Epithelial cell of proximal tubule (primary cell): ENCODE measurements around the gene HPCAL1. TPM values are rescaled to one million over a fixed set of nuclear protein-coding genes. Genes with fewer than 3 reads are reported as not detected.

Experiments used
- DNase-seq: peaks from one replicate; pipeline ENCODE4 v3.0.0-alpha.2; 2011; ENCODE audit warnings: low read depth
- H3K4me3 ChIP-seq: 2 replicates; pipeline ENCODE4 v1.5.1; 2011; ENCODE audit warnings: low read depth, mild to moderate bottlenecking, low read length
- total RNA-seq: library from RNA; depleted of rRNA; stranded (reverse); fragments of >200 nt; gene quantifications from 2 replicates; pipeline ENCODE4 v1.2.3, GENCODE V29; 2015
- TF ChIP-seq, protein P1 (sequence below): conservative IDR thresholded peaks from 2 replicates; pipeline ENCODE4 v1.5.1; 2012; ENCODE audit warnings: low read depth, mild to moderate bottlenecking, low read length

HPCAL1 gene
- total RNA-seq, 1 donor from 2014 or later: 72.3 TPM

DNA sequence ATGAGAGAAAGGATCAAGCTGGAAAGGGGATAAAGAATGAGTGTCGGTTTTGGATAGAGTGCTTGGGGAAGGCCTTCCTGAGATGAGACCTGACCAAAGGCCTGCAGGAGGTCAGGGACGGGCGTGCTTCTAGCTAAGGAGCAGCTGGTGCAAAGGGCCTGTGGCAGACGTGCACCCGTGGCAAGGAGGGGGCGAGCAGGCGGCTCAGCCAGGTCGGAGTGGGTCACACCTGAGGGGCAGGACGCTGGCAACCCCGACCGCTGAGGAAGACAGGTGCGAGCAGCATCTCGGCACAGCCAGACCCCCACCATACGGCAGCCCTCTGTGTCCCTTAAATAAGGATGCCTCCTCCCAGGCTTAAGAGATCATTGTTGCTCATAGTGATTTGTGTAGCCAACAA, 97.3 kb downstream of the HPCAL1 start:
- TF ChIP-seq, protein P1, sequence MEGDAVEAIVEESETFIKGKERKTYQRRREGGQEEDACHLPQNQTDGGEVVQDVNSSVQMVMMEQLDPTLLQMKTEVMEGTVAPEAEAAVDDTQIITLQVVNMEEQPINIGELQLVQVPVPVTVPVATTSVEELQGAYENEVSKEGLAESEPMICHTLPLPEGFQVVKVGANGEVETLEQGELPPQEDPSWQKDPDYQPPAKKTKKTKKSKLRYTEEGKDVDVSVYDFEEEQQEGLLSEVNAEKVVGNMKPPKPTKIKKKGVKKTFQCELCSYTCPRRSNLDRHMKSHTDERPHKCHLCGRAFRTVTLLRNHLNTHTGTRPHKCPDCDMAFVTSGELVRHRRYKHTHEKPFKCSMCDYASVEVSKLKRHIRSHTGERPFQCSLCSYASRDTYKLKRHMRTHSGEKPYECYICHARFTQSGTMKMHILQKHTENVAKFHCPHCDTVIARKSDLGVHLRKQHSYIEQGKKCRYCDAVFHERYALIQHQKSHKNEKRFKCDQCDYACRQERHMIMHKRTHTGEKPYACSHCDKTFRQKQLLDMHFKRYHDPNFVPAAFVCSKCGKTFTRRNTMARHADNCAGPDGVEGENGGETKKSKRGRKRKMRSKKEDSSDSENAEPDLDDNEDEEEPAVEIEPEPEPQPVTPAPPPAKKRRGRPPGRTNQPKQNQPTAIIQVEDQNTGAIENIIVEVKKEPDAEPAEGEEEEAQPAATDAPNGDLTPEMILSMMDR: no peak
- no peak overlapping the region for H3K4me3 ChIP-seq
- no peak for DNase-seq

DNA sequence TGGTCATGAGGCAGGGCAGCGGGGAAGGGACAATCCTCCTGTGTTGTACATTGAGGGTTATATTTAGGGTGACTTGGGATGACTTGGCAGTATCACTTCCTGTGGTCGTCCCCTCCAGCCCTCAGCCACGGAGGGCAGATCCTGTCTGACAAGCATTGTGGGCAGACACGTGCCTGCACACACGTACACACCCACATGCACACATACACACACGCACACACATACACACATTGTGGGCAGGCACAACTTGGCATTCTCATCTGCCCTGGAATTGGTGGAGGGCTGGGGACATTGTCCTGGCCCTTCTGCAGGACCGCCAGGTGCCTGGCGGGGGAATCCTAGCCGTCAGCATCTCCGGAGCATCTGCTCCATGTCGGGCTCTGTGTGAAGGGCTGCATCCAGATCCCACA, 97.9 kb downstream of the HPCAL1 start:
- no peak overlapping the region for H3K4me3 ChIP-seq
- TF ChIP-seq, protein P1: no peak
- DNase-seq: no peak

DNA sequence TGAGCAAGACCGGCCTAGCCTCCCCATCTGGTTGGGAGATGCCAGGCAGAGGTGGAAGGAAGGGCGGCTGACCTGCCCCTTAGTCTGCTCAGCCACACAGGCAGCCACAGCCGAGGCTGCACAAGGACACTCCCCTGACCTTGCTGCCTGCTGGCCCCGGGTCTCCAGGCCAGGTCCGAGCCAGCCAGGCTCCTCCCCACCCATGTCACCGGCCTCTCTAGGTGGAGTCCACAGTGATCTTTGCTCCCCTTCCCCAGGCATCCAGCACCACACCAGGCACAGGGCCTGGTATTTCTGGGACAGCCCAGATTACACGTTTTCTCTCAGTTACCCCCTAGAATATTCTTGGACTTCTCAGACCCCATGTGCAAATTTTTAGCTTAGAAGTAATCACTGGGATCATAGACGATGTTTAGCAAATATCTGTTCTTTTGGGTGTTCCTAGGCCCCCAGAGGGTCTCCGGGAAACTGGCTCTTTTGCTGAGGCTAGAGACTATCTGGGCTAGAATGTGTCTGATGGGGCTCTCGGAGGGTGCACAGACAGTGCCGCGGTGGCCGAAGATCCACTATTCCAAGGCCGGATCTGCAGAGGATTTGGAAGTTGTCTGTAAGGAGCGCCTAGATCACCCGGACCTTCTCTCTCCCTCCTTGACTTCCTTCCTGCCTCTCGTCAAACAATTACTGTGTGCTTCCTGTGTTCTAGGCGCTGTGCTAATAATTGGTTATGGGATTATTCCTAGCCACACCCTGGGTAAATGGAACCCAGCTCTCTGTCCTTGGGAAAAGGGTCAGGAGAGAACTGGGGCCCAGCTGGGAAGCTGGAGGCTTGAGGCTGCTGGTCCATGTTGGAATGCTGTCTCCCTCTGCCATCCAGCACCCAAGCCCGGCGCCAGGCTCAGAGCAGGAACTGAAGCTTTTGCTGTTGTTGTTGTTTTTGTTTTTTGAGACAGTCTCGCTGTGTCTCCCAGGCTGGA, 98.6 kb downstream of the HPCAL1 start:
- TF ChIP-seq, protein P1: no peak
- no peak overlapping the region for H3K4me3 ChIP-seq
- no peak for DNase-seq

DNA sequence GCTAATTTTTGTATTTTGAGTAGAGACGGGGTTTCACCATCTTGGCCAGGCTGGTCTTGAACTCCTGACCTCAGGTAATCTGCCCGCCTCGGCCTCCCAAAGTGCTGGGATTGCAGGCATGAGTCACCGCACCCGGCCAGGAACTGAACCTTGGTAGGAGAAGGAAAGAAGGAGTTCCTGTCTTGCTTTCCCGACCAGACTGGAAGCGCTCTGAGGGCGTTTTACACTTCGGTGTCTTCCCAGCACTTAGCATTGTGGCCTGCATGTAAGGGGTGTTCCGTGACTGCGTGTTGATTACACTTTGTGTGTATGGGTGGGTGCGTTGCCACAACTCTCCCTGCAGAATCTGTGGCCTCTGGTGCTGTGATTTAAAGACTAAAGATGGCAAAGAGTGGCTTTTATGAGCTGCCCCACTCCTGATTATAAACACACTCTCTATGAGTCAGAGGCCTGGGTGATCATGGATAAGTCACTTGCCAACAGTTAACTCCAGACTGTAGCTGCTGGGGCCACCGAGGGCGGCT, 99.4 kb downstream of the HPCAL1 start:
- no peak for DNase-seq
- H3K4me3 ChIP-seq: no peak overlapping the region
- TF ChIP-seq, protein P1: no peak

DNA sequence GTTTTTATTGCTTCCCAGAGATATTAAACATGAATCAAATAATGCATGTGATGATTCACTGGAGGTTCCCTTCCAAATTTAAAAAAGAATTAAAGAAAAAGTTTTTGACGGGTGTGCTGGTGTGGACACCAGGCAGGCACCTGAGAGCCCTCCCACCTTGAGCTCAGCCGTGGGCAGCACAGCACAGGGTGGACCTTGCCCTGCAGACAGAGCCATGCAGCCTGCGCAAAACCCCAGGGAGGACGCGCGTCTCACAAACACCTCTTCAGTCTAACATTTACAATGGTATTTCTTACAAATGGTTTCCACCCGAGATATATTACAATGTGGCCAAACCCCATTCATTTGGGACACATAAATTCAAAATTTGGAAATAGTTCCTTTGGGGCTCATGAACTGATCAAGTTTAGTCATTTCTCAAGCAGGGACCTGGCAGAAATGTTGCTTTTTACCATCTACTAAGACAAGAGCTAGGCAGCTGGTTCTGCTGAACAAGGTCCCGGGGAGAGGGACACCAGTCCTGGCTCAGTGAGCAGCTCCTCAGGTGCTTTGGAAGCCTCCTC, 100.0 kb downstream of the HPCAL1 start:
- TF ChIP-seq, protein P1: no peak
- no peak for DNase-seq
- H3K4me3 ChIP-seq: no peak overlapping the region

DNA sequence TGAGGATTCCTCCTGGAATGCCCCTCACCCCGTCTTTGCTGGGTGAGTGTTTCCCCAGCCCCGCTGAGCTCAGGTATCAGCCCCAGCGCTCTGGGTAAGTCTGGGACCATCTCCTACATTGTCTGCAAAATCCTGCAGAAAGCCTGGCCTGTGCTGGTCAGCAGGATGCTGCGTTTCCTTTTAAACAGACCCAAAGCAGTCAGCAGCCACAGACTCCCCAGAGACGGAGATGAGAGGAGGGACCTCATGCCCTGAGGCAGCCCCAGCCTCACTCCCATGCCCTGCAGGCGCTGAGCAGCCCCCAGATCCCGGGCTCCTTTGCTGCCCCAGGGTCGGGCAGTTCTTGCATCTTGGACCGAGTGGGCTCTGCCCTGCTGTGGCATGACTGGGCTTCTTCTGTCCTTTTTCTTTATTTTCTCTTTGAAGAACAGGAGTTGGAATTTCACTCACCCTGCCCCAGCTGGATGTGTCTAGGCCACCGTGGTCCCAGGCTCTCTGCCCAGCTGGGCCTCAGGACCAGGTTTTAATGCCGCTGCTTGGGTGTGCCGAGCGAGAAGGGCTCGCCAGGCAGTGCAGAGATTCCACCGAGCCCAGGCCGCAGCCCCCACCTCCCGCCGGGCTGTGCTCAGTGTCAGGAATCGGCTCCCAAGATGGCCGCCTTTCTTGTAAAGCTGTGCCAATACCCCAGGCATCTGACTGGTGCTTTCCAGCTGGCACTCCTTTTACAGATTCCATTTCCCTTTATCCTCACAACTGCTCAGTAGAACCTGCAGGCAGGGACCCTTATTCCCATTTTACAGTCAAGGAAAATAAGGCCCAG, 101.8 kb downstream of the HPCAL1 start:
- H3K4me3 ChIP-seq: no peak overlapping the region
- TF ChIP-seq, protein P1: no peak
- DNase-seq: no peak
